Ishikawa (cell line): ENCODE data around the gene P3H2.

Experiments used
- CEBPB ChIP-seq: IDR thresholded peaks from 2 replicates; pipeline ENCODE4 v1.6.1; 2012
- CREB1 ChIP-seq: IDR thresholded peaks from 2 replicates; pipeline ENCODE4 v1.6.1; 2012; ENCODE audit warnings: low read depth
- EGR1 ChIP-seq: IDR thresholded peaks from 2 replicates; pipeline ENCODE4 v1.6.1; 2012
- EP300 ChIP-seq: IDR thresholded peaks from 2 replicates; pipeline ENCODE4 v1.6.1; 2012; ENCODE audit warnings: borderline replicate concordance
- FOXM1 ChIP-seq: IDR thresholded peaks from 2 replicates; pipeline ENCODE4 v1.6.1; 2012; ENCODE audit warnings: low read depth, borderline replicate concordance
- MAX ChIP-seq: IDR thresholded peaks from 2 replicates; pipeline ENCODE4 v1.6.1; 2012
- NFIC ChIP-seq: IDR thresholded peaks from 2 replicates; pipeline ENCODE4 v1.6.1; 2012
- RAD21 ChIP-seq: IDR thresholded peaks from 2 replicates; pipeline ENCODE4 v1.6.1; 2012; ENCODE audit warnings: low read depth
- REST ChIP-seq: IDR thresholded peaks from 2 replicates; pipeline ENCODE4 v1.6.1; 2012; ENCODE audit warnings: low read depth, mild to moderate bottlenecking
- TAF1 ChIP-seq: IDR thresholded peaks from 2 replicates; pipeline ENCODE4 v1.6.1; 2012; ENCODE audit warnings: low read depth, mild to moderate bottlenecking
- TCF12 ChIP-seq: IDR thresholded peaks from 2 replicates; pipeline ENCODE4 v1.6.1; 2012; ENCODE audit warnings: low read depth
- TEAD4 ChIP-seq: IDR thresholded peaks from 2 replicates; pipeline ENCODE4 v1.6.1; 2012
- USF1 ChIP-seq: IDR thresholded peaks from 2 replicates; pipeline ENCODE4 v1.6.1; 2012
- YY1 ChIP-seq: IDR thresholded peaks from 2 replicates; pipeline ENCODE4 v1.6.1; 2012; ENCODE audit warnings: low read depth
- ZBTB7A ChIP-seq: IDR thresholded peaks from 2 replicates; pipeline ENCODE4 v1.6.1; 2012; ENCODE audit warnings: low read depth

Gene P3H2

DNA sequence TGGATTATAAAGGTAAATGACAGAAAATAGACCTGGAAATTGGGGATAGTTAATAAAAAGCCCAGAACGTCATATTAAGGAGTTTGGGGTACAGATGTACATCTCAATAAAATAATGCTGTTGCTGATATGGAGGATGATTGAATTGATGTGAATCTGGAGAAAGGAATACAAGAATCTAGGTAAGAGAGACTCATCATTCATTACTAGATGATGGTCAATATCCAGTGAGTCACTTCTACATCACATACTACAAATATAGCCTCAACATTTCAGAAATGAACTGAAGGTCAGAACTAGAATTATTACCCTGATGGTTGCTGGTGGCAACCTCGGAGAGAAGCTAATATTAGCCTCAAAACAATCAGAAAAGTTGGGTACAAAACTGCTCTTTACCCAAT lies 37.6 kb upstream of the P3H2 start:
- TF ChIP-seq EP300 (no peak), MAX (no peak), CREB1 (no peak)

DNA sequence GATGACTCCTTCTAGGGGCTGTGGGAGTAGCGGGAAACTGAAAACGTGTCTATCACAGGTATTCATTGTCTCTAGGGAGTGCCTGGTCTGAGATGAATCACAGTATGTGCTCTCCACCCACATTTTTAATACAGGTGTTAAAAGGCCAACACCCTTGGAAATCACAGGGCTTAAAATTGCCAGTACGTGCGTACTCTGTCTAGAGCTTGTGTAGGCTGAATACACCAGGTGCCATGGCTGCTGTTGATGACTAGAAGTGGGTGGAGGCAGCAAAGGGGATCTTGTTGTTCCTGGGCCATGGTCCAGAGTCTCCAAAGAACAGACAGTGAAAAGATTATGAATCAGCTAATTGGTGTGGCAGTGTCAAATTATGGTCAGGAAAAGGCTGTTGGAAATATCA lies 35.1 kb upstream of the P3H2 start:
- TF ChIP-seq EP300: no peak
- no peak for TF ChIP-seq CEBPB
- no peak for TF ChIP-seq NFIC
- no peak for TF ChIP-seq TEAD4
- no peak for TF ChIP-seq EGR1
- TF ChIP-seq ZBTB7A: no peak
- TF ChIP-seq USF1: no peak
- TF ChIP-seq REST: no peak

- TF ChIP-seq EP300: no peak
- TF ChIP-seq EGR1: no peak
- TF ChIP-seq NFIC: no peak
- TF ChIP-seq MAX: no peak
- TF ChIP-seq TEAD4: no peak
- TF ChIP-seq FOXM1: no peak
- no peak for TF ChIP-seq TAF1
- TF ChIP-seq RAD21: no peak
- TF ChIP-seq TCF12: no peak
- no peak for TF ChIP-seq REST
- no peak for TF ChIP-seq CREB1
- TF ChIP-seq CEBPB: no peak
- TF ChIP-seq ZBTB7A: no peak
- no peak for TF ChIP-seq YY1
- TF ChIP-seq USF1: no peak
Measured at GRCh38 chr3:190150681-190151080, 30.0 kb upstream of the P3H2 start.

GRCh38 chr3:190142041-190142440 lies 21.3 kb upstream of the P3H2 start:
- TF ChIP-seq RAD21 (no peak), EP300 (no peak), MAX (no peak), TAF1 (no peak), REST (no peak)

GRCh38 chr3:190139365-190139764 lies 18.7 kb upstream of the P3H2 start:
- TF ChIP-seq TCF12 (no peak), EGR1 (no peak), USF1 (no peak)

- TF ChIP-seq ZBTB7A (no peak), TEAD4 (no peak), TCF12 (no peak), EGR1 (no peak), RAD21 (no peak), MAX (no peak), CEBPB (no peak), USF1 (no peak), FOXM1 (no peak), REST (no peak), NFIC (no peak), TAF1 (no peak), YY1 (no peak), EP300 (no peak), CREB1 (no peak)
Measured at GRCh38 chr3:190132371-190132770, 11.7 kb upstream of the P3H2 start.
